Measurements from ENCODE around the gene MYL6B.

- TF ChIP-seq CTCF (IDR thresholded peaks at IDR 0.05), result no peak
- TF ChIP-seq, protein P1, sequence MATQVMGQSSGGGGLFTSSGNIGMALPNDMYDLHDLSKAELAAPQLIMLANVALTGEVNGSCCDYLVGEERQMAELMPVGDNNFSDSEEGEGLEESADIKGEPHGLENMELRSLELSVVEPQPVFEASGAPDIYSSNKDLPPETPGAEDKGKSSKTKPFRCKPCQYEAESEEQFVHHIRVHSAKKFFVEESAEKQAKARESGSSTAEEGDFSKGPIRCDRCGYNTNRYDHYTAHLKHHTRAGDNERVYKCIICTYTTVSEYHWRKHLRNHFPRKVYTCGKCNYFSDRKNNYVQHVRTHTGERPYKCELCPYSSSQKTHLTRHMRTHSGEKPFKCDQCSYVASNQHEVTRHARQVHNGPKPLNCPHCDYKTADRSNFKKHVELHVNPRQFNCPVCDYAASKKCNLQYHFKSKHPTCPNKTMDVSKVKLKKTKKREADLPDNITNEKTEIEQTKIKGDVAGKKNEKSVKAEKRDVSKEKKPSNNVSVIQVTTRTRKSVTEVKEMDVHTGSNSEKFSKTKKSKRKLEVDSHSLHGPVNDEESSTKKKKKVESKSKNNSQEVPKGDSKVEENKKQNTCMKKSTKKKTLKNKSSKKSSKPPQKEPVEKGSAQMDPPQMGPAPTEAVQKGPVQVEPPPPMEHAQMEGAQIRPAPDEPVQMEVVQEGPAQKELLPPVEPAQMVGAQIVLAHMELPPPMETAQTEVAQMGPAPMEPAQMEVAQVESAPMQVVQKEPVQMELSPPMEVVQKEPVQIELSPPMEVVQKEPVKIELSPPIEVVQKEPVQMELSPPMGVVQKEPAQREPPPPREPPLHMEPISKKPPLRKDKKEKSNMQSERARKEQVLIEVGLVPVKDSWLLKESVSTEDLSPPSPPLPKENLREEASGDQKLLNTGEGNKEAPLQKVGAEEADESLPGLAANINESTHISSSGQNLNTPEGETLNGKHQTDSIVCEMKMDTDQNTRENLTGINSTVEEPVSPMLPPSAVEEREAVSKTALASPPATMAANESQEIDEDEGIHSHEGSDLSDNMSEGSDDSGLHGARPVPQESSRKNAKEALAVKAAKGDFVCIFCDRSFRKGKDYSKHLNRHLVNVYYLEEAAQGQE (IDR thresholded peaks at IDR 0.05), result no peak
- TF ChIP-seq RARB (CRISPR knock-in tag; IDR thresholded peaks at IDR 0.05), result no peak
- TF ChIP-seq JUNB (IDR thresholded peaks at IDR 0.05), result no peak
- TF ChIP-seq RNF2 (IDR thresholded peaks at IDR 0.05; ENCODE audit: borderline replicate concordance, low read depth), result no peak
Measured at GRCh38 chr12:56163533-56164344, 11.4 kb downstream of the MYL6B start.
